GM12878 (cell line): Measurements from ENCODE around the gene APLP1. TPM values are rescaled to one million over a fixed set of nuclear protein-coding genes. Genes with fewer than 3 reads are reported as not detected.

Source experiments
- ATAC-seq: fragments of 200-7000 bp; cut with Tn5 transposase; 3 replicates; pipeline ENCODE4 v1.9.1; 2020; ENCODE audit warnings: mild to moderate bottlenecking, moderate library complexity
- BruUV-seq: library from RNA; stranded (reverse); fragments of 400-500 nt; replicated peaks from 2 replicates; lab custom pipeline; 2021; lab: Mats Ljungman, UMichigan
- CTCF ChIA-PET: fragments of 300-600 bp; sonication (Branson Sonifier 250); formaldehyde crosslinking; extraction: SDS; loops from one replicate; lab custom pipeline; 2021; ENCODE audit warnings: inconsistent platforms; lab: Yijun Ruan, JAX
- POLR2A ChIA-PET: fragments of 350-600 bp; formaldehyde crosslinking; extraction: SDS; loops from one replicate; lab custom pipeline; 2021; ENCODE audit warnings: inconsistent platforms; lab: Charles Lee
- RAD21 ChIA-PET: fragments of 300-600 bp; sonication (Branson Sonifier 250); formaldehyde crosslinking; loops from one replicate; lab custom pipeline; 2023; ENCODE audit warnings: antibody characterized with exemption; ENCODE audit not compliant: unreplicated experiment; lab: Charles Lee
- SMC1A ChIA-PET: fragments of 300-600 bp; sonication (Branson Sonifier 250); formaldehyde crosslinking; loops from one replicate; lab custom pipeline; 2023; ENCODE audit not compliant: unreplicated experiment, uncharacterized antibody; lab: Charles Lee
- DNase-seq: peaks from one replicate; pipeline ENCODE4 v3.0.0-alpha.2; 2011; ENCODE audit warnings: low read depth, low spot score
- FAIRE-seq: peaks from 3 replicates; lab custom pipeline; 2011; peaks lifted over from hg19 to GRCh38; lab: Jason Lieb, UNC
- H2AFZ ChIP-seq: 2 replicates; pipeline ENCODE4 v1.6.0; 2011; ENCODE audit warnings: low read depth, low read length, control low read depth; ENCODE audit not compliant: control insufficient read depth
- H3K27ac ChIP-seq: 2 replicates; pipeline ENCODE4 v1.5.1; 2011; ENCODE audit warnings: control low read depth; ENCODE audit not compliant: control insufficient read depth, insufficient read depth
- H3K27me3 ChIP-seq, 2 experiments: replicated peaks in 1 of 2; 2 replicates each; pipeline versions ENCODE4 v1.6.0 to v1.6.1; 2011; ENCODE audit warnings: low read length in 1 of 2; ENCODE audit not compliant: control insufficient read depth in 2 of 2, insufficient read depth in 2 of 2
- H3K36me3 ChIP-seq, 2 experiments: 2 replicates each; pipeline ENCODE4 v1.5.1; 2011; ENCODE audit warnings: low read length in 1 of 2; ENCODE audit not compliant: control insufficient read depth in 2 of 2, insufficient read depth in 2 of 2
- H3K4me1 ChIP-seq: 2 replicates; pipeline ENCODE4 v1.6.1; 2011; ENCODE audit warnings: mild to moderate bottlenecking, low read length, moderate library complexity, mixed read lengths; ENCODE audit not compliant: control insufficient read depth, insufficient read depth
- H3K4me2 ChIP-seq: 2 replicates; pipeline ENCODE4 v1.6.0; 2011; ENCODE audit warnings: control low read depth; ENCODE audit not compliant: control insufficient read depth, insufficient read depth
- H3K4me3 ChIP-seq: fragments of 200-600 bp; sonication (generic); 2 replicates; pipeline ENCODE4 v1.5.1; 2016
- H3K79me2 ChIP-seq: 2 replicates; pipeline ENCODE4 v1.6.0; 2011; ENCODE audit warnings: low read length; ENCODE audit not compliant: control insufficient read depth, insufficient read depth
- H3K9ac ChIP-seq: 2 replicates; pipeline ENCODE4 v1.8.0; 2011; ENCODE audit warnings: low read length, control low read depth, mixed read lengths; ENCODE audit not compliant: control insufficient read depth, insufficient read depth
- H3K9me3 ChIP-seq: replicated peaks from 3 replicates; pipeline ENCODE4 v1.5.1; 2011; ENCODE audit warnings: mild to moderate bottlenecking, low read length; ENCODE audit not compliant: control insufficient read depth, insufficient read depth
- H4K20me1 ChIP-seq: 2 replicates; pipeline ENCODE4 v1.6.0; 2011; ENCODE audit not compliant: control insufficient read depth, insufficient read depth
- CBX3 ChIP-seq: fragments of 200-600 bp; sonication (generic); IDR thresholded peaks from 2 replicates; pipeline ENCODE4 v1.6.1; 2016; ENCODE audit warnings: low read depth, borderline replicate concordance
- ESRRA ChIP-seq: IDR thresholded peaks from 2 replicates; pipeline ENCODE4 v1.6.1; 2012; ENCODE audit warnings: mild to moderate bottlenecking, low read length, improper control_type of control experiment
- FOS ChIP-seq: IDR thresholded peaks from 3 replicates; pipeline ENCODE4 v1.6.1; 2011; ENCODE audit warnings: borderline replicate concordance; ENCODE audit not compliant: insufficient read length; ENCODE audit errors: extremely low read depth
- MEF2A ChIP-seq: IDR thresholded peaks from 2 replicates; pipeline ENCODE4 v1.6.1; 2011; ENCODE audit warnings: low read depth, mild to moderate bottlenecking, low read length, moderate library complexity; ENCODE audit not compliant: insufficient read depth
- NFIC ChIP-seq: IDR thresholded peaks from 2 replicates; pipeline ENCODE4 v1.6.1; 2012; ENCODE audit warnings: low read depth, mild to moderate bottlenecking, inconsistent platforms, low read length, moderate library complexity
- NR2C1 ChIP-seq: fragments of 450-650 bp; IDR thresholded peaks from 2 replicates; pipeline ENCODE4 v1.6.1; 2017; ENCODE audit warnings: antibody characterized with exemption, mild to moderate bottlenecking, moderate library complexity
- POLR2A ChIP-seq: IDR thresholded peaks from 2 replicates; pipeline ENCODE4 v1.6.1; 2011; ENCODE audit warnings: low read depth, mild to moderate bottlenecking, low read length
- RCOR1 ChIP-seq: conservative IDR thresholded peaks from 2 replicates; pipeline ENCODE4 v1.6.1; 2012; ENCODE audit warnings: low read depth, low read length, improper control_type of control experiment
- SUZ12 ChIP-seq: fragments of 200-600 bp; sonication (generic); IDR thresholded peaks from one replicate; pipeline ENCODE4 v1.6.1; 2018; ENCODE audit warnings: antibody characterized with exemption, mild to moderate bottlenecking; ENCODE audit not compliant: unreplicated experiment
- ZNF207 ChIP-seq: fragments of 450-650 bp; IDR thresholded peaks from 2 replicates; pipeline ENCODE4 v1.6.1; 2014; ENCODE audit warnings: antibody characterized with exemption, mild to moderate bottlenecking, borderline replicate concordance
- ZNF217 ChIP-seq: fragments of 450-650 bp; IDR thresholded peaks from 2 replicates; pipeline ENCODE4 v1.6.1; 2017; ENCODE audit warnings: antibody characterized with exemption, mild to moderate bottlenecking
- ZNF24 ChIP-seq: fragments of 450-650 bp; IDR thresholded peaks from 2 replicates; pipeline ENCODE4 v1.6.1; 2017; ENCODE audit warnings: antibody characterized with exemption, mild to moderate bottlenecking
- ZNF274 ChIP-seq: IDR thresholded peaks from one replicate; pipeline ENCODE4 v1.8.0; 2011; ENCODE audit not compliant: insufficient read length, insufficient read depth
- WGBS: methylation state at CpG from one replicate; pipeline ENCODE4 v1.1.6; 2016; ENCODE audit warnings: low lambda C conversion rate; ENCODE audit not compliant: insufficient replicate concordance, insufficient coverage; ENCODE audit errors: missing lambda C conversion rate; 5-methylcytosine and 5-hydroxymethylcytosine counted together
- in situ Hi-C: fragments of 300-500 bp; cut with MboI; formaldehyde crosslinking; loops from 9 replicates; pipeline ENCODE4 v1.14.3; 2018; ENCODE audit warnings: mixed read lengths
- intact Hi-C: fragments of 100-400 bp; cut with micrococcal nuclease; formaldehyde crosslinking; loops from one replicate; pipeline ENCODE4 v1.14.2; 2022; ENCODE audit not compliant: unreplicated experiment
- polyA plus RNA-seq, 11 experiments: library from polyadenylated mRNA; depleted of rRNA in 4 of 11; unstranded in 6 of 11; stranded (reverse) in 5 of 11; fragments of >200 nt; fragmentation: Nextera tagmentation in 4 of 11; fragmentation: Illumina TruSeq in 1 of 11; extraction: Ambion mirVana in 4 of 11; extraction: Trizol in 1 of 11; gene quantifications; 1 replicate in 1 of 11; 2 replicates in 10 of 11; pipeline versions ENCODE4 v1.2.1 to v1.2.3, GENCODE V29; 2011 to 2016; ENCODE audit warnings: inconsistent platforms in 2 of 11, missing spikeins in 2 of 11, low read depth in 1 of 11
- total RNA-seq, 4 experiments: library from RNA; depleted of rRNA in 3 of 4; stranded (reverse); fragments of >200 nt in 3 of 4; fragmentation: Illumina TruSeq in 1 of 4; extraction: Trizol in 1 of 4; gene quantifications; 2 replicates each; pipeline versions ENCODE4 v1.2.1 to v1.2.3, GENCODE V29; 2013 to 2021
- TF ChIP-seq, protein P1 (sequence below): fragments of 450-650 bp; IDR thresholded peaks from 2 replicates; pipeline ENCODE4 v1.6.1; 2017; ENCODE audit warnings: mild to moderate bottlenecking, moderate library complexity
- TF ChIP-seq, protein P2 (sequence below): IDR thresholded peaks from 2 replicates; pipeline ENCODE4 v1.6.1; 2011; ENCODE audit warnings: low read depth, mild to moderate bottlenecking, low read length, moderate library complexity, borderline replicate concordance; ENCODE audit errors: extremely low read depth
- TF ChIP-seq, protein P3 (sequence below): IDR thresholded peaks from 2 replicates; pipeline ENCODE4 v1.6.1; 2011; ENCODE audit warnings: low read depth, low read length, improper control_type of control experiment, borderline replicate concordance

Gene APLP1
- total and polyA plus RNA-seq, 10 of the 15 experiments (the other 5 are each of a cell fraction or from before 2014, with no cell fraction given), result 0.07 to 2.2 (median 0.91) TPM; not detected in 1

DNA sequence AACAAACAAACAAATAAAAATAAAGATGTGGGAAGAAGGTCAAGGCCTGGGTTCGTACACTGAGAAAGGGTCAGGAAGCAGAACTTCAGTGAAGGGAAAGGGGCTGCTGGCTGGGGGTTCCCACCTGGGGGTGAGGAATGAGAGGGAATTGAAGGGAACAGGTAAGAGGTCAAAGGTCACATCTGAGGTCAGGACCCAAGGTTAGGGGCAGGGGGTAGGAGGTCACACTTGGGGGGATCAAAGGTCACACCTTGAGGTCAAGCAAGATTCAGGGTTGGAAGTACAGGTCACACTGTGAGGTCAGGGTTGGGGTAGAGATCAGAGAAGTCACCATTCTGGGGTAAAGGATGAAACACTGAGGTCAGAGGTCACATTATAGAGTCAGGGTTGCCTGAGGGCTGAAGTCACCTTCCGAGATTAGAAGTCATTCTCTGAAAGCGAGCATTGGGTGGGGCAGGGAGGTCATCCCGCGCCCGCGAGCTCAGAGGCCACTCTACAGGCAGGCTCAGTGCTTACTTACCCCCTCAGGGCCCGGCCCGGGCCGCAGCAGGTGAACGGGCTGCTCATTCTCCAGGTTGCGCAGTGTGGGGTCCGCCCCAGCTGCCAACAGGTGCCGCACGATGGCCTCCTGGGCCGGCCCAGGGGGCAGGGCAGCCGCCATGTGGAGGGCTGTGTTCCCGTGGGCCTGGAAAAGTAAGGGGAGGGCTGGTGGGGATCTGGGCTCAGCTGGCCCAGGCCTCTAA, 21.2 kb downstream of the APLP1 start (continued):
- TF ChIP-seq ZNF24 (no peak), RCOR1 (no peak), ZNF274 (no peak), FOS (no peak), ZNF217 (no peak), ZNF207 (no peak), CBX3 (no peak), NR2C1 (peak; percentile 82)
- TF ChIP-seq, all 136 proteins: peak for 3

DNA sequence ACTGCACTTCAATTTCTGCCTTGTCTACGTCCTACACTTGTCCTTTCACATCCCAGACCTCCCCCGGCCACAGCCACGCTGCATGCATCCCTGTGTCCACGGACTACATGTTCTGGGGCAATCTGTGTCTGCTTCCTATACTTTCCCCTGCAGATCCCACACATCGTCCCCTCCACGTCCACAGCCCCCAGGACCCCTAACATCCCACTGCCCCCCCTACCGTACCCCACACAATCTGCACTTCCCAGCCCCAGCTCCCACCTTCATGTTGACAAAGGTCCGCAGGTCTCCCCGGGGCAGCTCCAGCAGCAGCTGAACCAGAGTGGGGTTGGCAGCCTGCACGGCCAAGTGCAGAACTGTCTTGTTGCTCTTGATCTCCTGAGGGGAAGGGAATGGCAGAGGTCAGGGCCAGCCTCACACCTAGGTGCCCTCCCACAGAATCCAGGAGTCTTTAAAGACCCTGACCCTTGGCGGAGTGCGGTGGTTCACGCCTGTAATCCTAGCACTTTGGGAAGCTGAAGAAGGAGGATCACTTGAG, 21.8 kb downstream of the APLP1 start:
- Histone ChIP-seq H3K9ac (no peak overlapping the region), H3K4me1 (no peaks in the 10 kb centered on the region), H3K4me2 (no peak overlapping the region), H4K20me1 (peaks cover 3% of the 10 kb centered on the region; the same call in 1 of the 2 replicates), H3K27ac (no peak overlapping the region), H3K27me3 (no peaks in the 10 kb centered on the region), H3K79me2 (no peaks in the 10 kb centered on the region), H3K4me3 (no peak overlapping the region), H3K36me3 (peaks cover 20 to 38% of the 10 kb centered on the region in 2 experiments), H3K9me3 (no peaks in the 10 kb centered on the region), H2AFZ (no peak overlapping the region)
- intact Hi-C loops (no loop called here), in situ Hi-C loops (no loop called here)
- BruUV-seq, result no TSS peak
- ChIA-PET SMC1A (no interaction called here), CTCF (interaction anchor here (0.6 to 2.3 kb wide), 3 partner anchors 8 to 41 kb away, joined by 3 to 9 read pairs (median 4); no protein-coding TSS in a partner anchor), POLR2A (interaction anchor here (0.5 kb wide), 1 partner anchor 41 kb away, joined by 3 read pairs; no protein-coding TSS in a partner anchor), RAD21 (no interaction called here)
- ATAC-seq (no peak), DNase-seq (no peak), FAIRE-seq (no peak)
- 77% methylated on average over 13 of the region's 13 CpGs for WGBS
- no peak for TF ChIP-seq NFIC
- TF ChIP-seq POLR2A, result peak; percentile 50; the same call in 1 of the 2 replicates
- TF ChIP-seq, protein P1, sequence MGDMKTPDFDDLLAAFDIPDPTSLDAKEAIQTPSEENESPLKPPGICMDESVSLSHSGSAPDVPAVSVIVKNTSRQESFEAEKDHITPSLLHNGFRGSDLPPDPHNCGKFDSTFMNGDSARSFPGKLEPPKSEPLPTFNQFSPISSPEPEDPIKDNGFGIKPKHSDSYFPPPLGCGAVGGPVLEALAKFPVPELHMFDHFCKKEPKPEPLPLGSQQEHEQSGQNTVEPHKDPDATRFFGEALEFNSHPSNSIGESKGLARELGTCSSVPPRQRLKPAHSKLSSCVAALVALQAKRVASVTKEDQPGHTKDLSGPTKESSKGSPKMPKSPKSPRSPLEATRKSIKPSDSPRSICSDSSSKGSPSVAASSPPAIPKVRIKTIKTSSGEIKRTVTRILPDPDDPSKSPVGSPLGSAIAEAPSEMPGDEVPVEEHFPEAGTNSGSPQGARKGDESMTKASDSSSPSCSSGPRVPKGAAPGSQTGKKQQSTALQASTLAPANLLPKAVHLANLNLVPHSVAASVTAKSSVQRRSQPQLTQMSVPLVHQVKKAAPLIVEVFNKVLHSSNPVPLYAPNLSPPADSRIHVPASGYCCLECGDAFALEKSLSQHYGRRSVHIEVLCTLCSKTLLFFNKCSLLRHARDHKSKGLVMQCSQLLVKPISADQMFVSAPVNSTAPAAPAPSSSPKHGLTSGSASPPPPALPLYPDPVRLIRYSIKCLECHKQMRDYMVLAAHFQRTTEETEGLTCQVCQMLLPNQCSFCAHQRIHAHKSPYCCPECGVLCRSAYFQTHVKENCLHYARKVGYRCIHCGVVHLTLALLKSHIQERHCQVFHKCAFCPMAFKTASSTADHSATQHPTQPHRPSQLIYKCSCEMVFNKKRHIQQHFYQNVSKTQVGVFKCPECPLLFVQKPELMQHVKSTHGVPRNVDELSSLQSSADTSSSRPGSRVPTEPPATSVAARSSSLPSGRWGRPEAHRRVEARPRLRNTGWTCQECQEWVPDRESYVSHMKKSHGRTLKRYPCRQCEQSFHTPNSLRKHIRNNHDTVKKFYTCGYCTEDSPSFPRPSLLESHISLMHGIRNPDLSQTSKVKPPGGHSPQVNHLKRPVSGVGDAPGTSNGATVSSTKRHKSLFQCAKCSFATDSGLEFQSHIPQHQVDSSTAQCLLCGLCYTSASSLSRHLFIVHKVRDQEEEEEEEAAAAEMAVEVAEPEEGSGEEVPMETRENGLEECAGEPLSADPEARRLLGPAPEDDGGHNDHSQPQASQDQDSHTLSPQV, result no peak
- TF ChIP-seq ESRRA, result no peak
- TF ChIP-seq, protein P2, sequence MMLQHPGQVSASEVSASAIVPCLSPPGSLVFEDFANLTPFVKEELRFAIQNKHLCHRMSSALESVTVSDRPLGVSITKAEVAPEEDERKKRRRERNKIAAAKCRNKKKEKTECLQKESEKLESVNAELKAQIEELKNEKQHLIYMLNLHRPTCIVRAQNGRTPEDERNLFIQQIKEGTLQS, result no peak
- TF ChIP-seq MEF2A, result no peak
- TF ChIP-seq, protein P3, sequence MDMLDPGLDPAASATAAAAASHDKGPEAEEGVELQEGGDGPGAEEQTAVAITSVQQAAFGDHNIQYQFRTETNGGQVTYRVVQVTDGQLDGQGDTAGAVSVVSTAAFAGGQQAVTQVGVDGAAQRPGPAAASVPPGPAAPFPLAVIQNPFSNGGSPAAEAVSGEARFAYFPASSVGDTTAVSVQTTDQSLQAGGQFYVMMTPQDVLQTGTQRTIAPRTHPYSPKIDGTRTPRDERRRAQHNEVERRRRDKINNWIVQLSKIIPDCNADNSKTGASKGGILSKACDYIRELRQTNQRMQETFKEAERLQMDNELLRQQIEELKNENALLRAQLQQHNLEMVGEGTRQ, result no peak
- TF ChIP-seq SUZ12, result no peak
